T-helper 17 cell (primary cell): Measurements from ENCODE around the gene TECPR1. TPM values are rescaled to one million over a fixed set of nuclear protein-coding genes. Genes with fewer than 3 reads are reported as not detected.
"Not testable (repeated sequence)": the region's sequence is repeated elsewhere in the genome, so short reads cannot be mapped to it uniquely, and the experiment has no call there.

Experiments used
- ATAC-seq: fragments of 150-1000 bp; cut with Tn5 transposase; 2 replicates; pipeline ENCODE4 v1.10.0; 2021; ENCODE audit warnings: mild to moderate bottlenecking, moderate library complexity
- DNase-seq, 3 donors: peaks; one replicate each; pipeline versions ENCODE4 v3.0.0 to v3.0.0-alpha.2; 2020 to 2021
- H3K9me3 ChIP-seq: one replicate; pipeline ENCODE4 v1.7.0; 2013; ENCODE audit warnings: low read length, mild to moderate bottlenecking; ENCODE audit not compliant: control insufficient read depth, poor library complexity, severe bottlenecking
- H3K27ac Mint-ChIP-seq: one replicate; pipeline ENCODE4 v1.8.0; 2022; ENCODE audit warnings: mild to moderate bottlenecking, moderate library complexity, mixed read lengths
- H3K27me3 Mint-ChIP-seq: one replicate; pipeline ENCODE4 v1.8.0; 2022; ENCODE audit warnings: mixed read lengths
- H3K36me3 Mint-ChIP-seq: one replicate; pipeline ENCODE4 v1.8.0; 2022; ENCODE audit warnings: low read depth, mixed read lengths
- H3K4me1 Mint-ChIP-seq: one replicate; pipeline ENCODE4 v1.8.0; 2022; ENCODE audit warnings: mild to moderate bottlenecking, mixed read lengths
- H3K4me3 Mint-ChIP-seq: one replicate; pipeline ENCODE4 v1.8.0; 2022; ENCODE audit warnings: mild to moderate bottlenecking, moderate library complexity, mixed read lengths
- total RNA-seq, 4 donors: library from RNA in 2 of 4; stranded (reverse) in 2 of 4; gene quantifications; one replicate each; pipeline ENCODE4 v1.2.3 and lab custom pipeline; 2022 to 2026

The TECPR1 gene
- total RNA-seq, 2 donors from 2014 or later, result 76.5 to 100 TPM

GRCh38 chr7:98222533-98223195 is 29.4 kb downstream of the TECPR1 start:
- H3K27me3 Mint-ChIP-seq, result no peaks in the 10 kb centered on the region
- no peaks in the 10 kb centered on the region for H3K36me3 Mint-ChIP-seq
- ATAC-seq (no peak), DNase-seq (no peak)
- no peaks in the 10 kb centered on the region for H3K9me3 ChIP-seq
- no peak overlapping the region for H3K27ac Mint-ChIP-seq
- H3K4me3 Mint-ChIP-seq, result no peak overlapping the region
- H3K4me1 Mint-ChIP-seq, result peaks cover 13% of the 10 kb centered on the region

GRCh38 chr7:98221611-98222532 is 30.2 kb downstream of the TECPR1 start:
- Mint-ChIP-seq H3K36me3 (no peaks in the 10 kb centered on the region), H3K27ac (no peak overlapping the region), H3K4me3 (no peak overlapping the region), H3K4me1 (peaks cover 15% of the 10 kb centered on the region), H3K27me3 (no peaks in the 10 kb centered on the region)
- no peak for ATAC-seq
- no peak for DNase-seq
- H3K9me3 ChIP-seq, result no peaks in the 10 kb centered on the region

GRCh38 chr7:98219382-98219781 is 32.6 kb downstream of the TECPR1 start:
- H3K27me3 Mint-ChIP-seq, H3K4me3 Mint-ChIP-seq, DNase-seq, H3K9me3 ChIP-seq, H3K36me3 Mint-ChIP-seq, ATAC-seq: not testable (repeated sequence)
- Mint-ChIP-seq H3K4me1 (peaks cover 15% of the 10 kb centered on the region), H3K27ac (peak overlapping the region; percentile 32)

- no peak for DNase-seq
- H3K9me3 ChIP-seq, result no peaks in the 10 kb centered on the region
- Mint-ChIP-seq H3K4me1 (peaks cover 15% of the 10 kb centered on the region), H3K27me3 (no peaks in the 10 kb centered on the region), H3K4me3 (no peak overlapping the region), H3K27ac (no peak overlapping the region), H3K36me3 (no peaks in the 10 kb centered on the region)
- ATAC-seq, result no peak
Measured at GRCh38 chr7:98217623-98218582, 34.1 kb downstream of the TECPR1 start.

GRCh38 chr7:98216941-98217622 is 35.0 kb downstream of the TECPR1 start:
- no peaks in the 10 kb centered on the region for H3K9me3 ChIP-seq
- DNase-seq (no peak), ATAC-seq (no peak)
- Mint-ChIP-seq H3K4me1 (peaks cover 15% of the 10 kb centered on the region), H3K4me3 (no peak overlapping the region), H3K27ac (no peak overlapping the region), H3K36me3 (no peaks in the 10 kb centered on the region), H3K27me3 (no peaks in the 10 kb centered on the region)

GRCh38 chr7:98215561-98216495 is 36.2 kb downstream of the TECPR1 start:
- H3K9me3 ChIP-seq, result no peaks in the 10 kb centered on the region
- Mint-ChIP-seq H3K27ac (no peak overlapping the region), H3K27me3 (no peaks in the 10 kb centered on the region), H3K4me1 (peaks cover 19% of the 10 kb centered on the region), H3K4me3 (peak overlapping the region; percentile 45), H3K36me3 (no peaks in the 10 kb centered on the region)
- ATAC-seq (no peak), DNase-seq (no peak)

GRCh38 chr7:98214811-98215321 is 37.2 kb downstream of the TECPR1 start:
- H3K36me3 Mint-ChIP-seq, result no peaks in the 10 kb centered on the region
- no peaks in the 10 kb centered on the region for H3K27me3 Mint-ChIP-seq
- H3K4me1 Mint-ChIP-seq, result peaks cover 19% of the 10 kb centered on the region
- H3K27ac Mint-ChIP-seq, result no peak overlapping the region
- no peaks in the 10 kb centered on the region for H3K9me3 ChIP-seq
- ATAC-seq (no peak), DNase-seq (no peak)
- no peak overlapping the region for H3K4me3 Mint-ChIP-seq

- Mint-ChIP-seq H3K36me3 (no peaks in the 10 kb centered on the region), H3K4me3 (peak overlapping the region; percentile 36), H3K27ac (peak overlapping the region; percentile 14), H3K4me1 (peaks cover 15% of the 10 kb centered on the region), H3K27me3 (no peaks in the 10 kb centered on the region)
- no peaks in the 10 kb centered on the region for H3K9me3 ChIP-seq
- no peak for DNase-seq
- ATAC-seq, result no peak
Measured at GRCh38 chr7:98213888-98214810, 37.9 kb downstream of the TECPR1 start.

GRCh38 chr7:98213296-98213887 is 38.6 kb downstream of the TECPR1 start:
- H3K9me3 ChIP-seq, result no peaks in the 10 kb centered on the region
- Mint-ChIP-seq H3K4me3 (peak overlapping the region; percentile 36), H3K27me3 (no peaks in the 10 kb centered on the region), H3K36me3 (no peaks in the 10 kb centered on the region), H3K4me1 (peaks cover 9% of the 10 kb centered on the region), H3K27ac (peak overlapping the region; percentile 14)
- ATAC-seq (no peak), DNase-seq (no peak)

- DNase-seq, result no peak
- Mint-ChIP-seq H3K36me3 (no peaks in the 10 kb centered on the region), H3K4me1 (peaks cover 5% of the 10 kb centered on the region), H3K4me3 (no peak overlapping the region), H3K27me3 (no peaks in the 10 kb centered on the region), H3K27ac (no peak overlapping the region)
- ATAC-seq, result no peak
- H3K9me3 ChIP-seq, result no peaks in the 10 kb centered on the region
Measured at GRCh38 chr7:98212532-98213041, 39.4 kb downstream of the TECPR1 start.
